Naive thymus-derived CD4-positive, alpha-beta T cell (primary cell): ENCODE data around the gene ARMC7. TPM values are rescaled to one million over a fixed set of nuclear protein-coding genes. Genes with fewer than 3 reads are reported as not detected.
A peak's percentile ranks its signal among the peaks of the same experiment; 100 is the strongest.
"Not testable (repeated sequence)": the region's sequence is repeated elsewhere in the genome, so short reads cannot be mapped to it uniquely, and the experiment has no call there.

Source experiments
- ATAC-seq: fragments of 150-1000 bp; cut with Tn5 transposase; 2 replicates; pipeline ENCODE4 v1.10.0; 2021; ENCODE audit warnings: mild to moderate bottlenecking, moderate library complexity
- CTCF ChIA-PET: fragments of 350-600 bp; sonication (Branson Sonifier 250); formaldehyde crosslinking; loops from one replicate; lab custom pipeline; 2021; ENCODE audit warnings: antibody characterized with exemption; lab: Charles Lee
- POLR2A ChIA-PET: fragments of 350-600 bp; sonication (Branson Sonifier 250); formaldehyde crosslinking; loops from one replicate; lab custom pipeline; 2021; ENCODE audit warnings: antibody characterized with exemption, inconsistent platforms; lab: Charles Lee
- DNase-seq, 9 donors: peaks; one replicate each; pipeline versions ENCODE4 v3.0.0 to v3.0.0-alpha.2; 2020 to 2022; ENCODE audit warnings: mixed read lengths in 1 of 9
- H3K27ac ChIP-seq: one replicate; pipeline ENCODE4 v1.7.0; 2013; ENCODE audit warnings: mild to moderate bottlenecking, low read depth, low read length, moderate library complexity
- H3K27me3 ChIP-seq, 2 donors: one replicate each; pipeline ENCODE4 v1.7.0; 2013; ENCODE audit warnings: low read length in 2 of 2, mild to moderate bottlenecking in 2 of 2, moderate library complexity in 2 of 2; ENCODE audit not compliant: control insufficient read depth in 2 of 2, insufficient read depth in 2 of 2
- H3K36me3 ChIP-seq, 3 experiments: 1 replicate in 2 of 3; 2 replicates in 1 of 3; pipeline ENCODE4 v1.7.0; 2013; ENCODE audit warnings: low read length in 3 of 3, mild to moderate bottlenecking in 3 of 3, moderate library complexity in 1 of 3; ENCODE audit not compliant: insufficient read depth in 3 of 3, control insufficient read depth in 2 of 3
- H3K4me1 ChIP-seq, 2 donors: one replicate each; pipeline ENCODE4 v1.7.0; 2013; ENCODE audit warnings: low read length in 2 of 2, mild to moderate bottlenecking in 2 of 2, moderate library complexity in 1 of 2; ENCODE audit not compliant: control insufficient read depth in 2 of 2, insufficient read depth in 2 of 2
- H3K4me3 ChIP-seq: 2 replicates; pipeline ENCODE4 v1.7.0; 2013; ENCODE audit warnings: mild to moderate bottlenecking, low read length
- H3K9me3 ChIP-seq, 3 experiments: 1 replicate in 2 of 3; 2 replicates in 1 of 3; pipeline ENCODE4 v1.7.0; 2013; ENCODE audit warnings: low read length in 3 of 3; ENCODE audit not compliant: control insufficient read depth in 2 of 3
- H3K27ac Mint-ChIP-seq, 9 donors: one replicate each; pipeline ENCODE4 v1.8.0; 2020 to 2022; ENCODE audit warnings: mixed read lengths in 9 of 9, mild to moderate bottlenecking in 8 of 9, moderate library complexity in 5 of 9, inconsistent platforms in 2 of 9
- H3K27me3 Mint-ChIP-seq, 5 donors: one replicate each; pipeline ENCODE4 v1.8.0; 2021 to 2022; ENCODE audit warnings: mixed read lengths in 5 of 5, mild to moderate bottlenecking in 1 of 5
- H3K36me3 Mint-ChIP-seq, 5 donors: one replicate each; pipeline ENCODE4 v1.8.0; 2020 to 2022; ENCODE audit warnings: mixed read lengths in 5 of 5, mild to moderate bottlenecking in 3 of 5, inconsistent platforms in 1 of 5
- H3K4me1 Mint-ChIP-seq, 7 donors: one replicate each; pipeline ENCODE4 v1.8.0; 2020 to 2022; ENCODE audit warnings: mixed read lengths in 7 of 7, mild to moderate bottlenecking in 3 of 7, inconsistent platforms in 1 of 7
- H3K4me3 Mint-ChIP-seq, 10 donors: one replicate each; pipeline ENCODE4 v1.8.0; 2020 to 2022; ENCODE audit warnings: mild to moderate bottlenecking in 10 of 10, mixed read lengths in 10 of 10, moderate library complexity in 6 of 10, inconsistent platforms in 2 of 10
- H3K9me3 Mint-ChIP-seq, 11 donors: one replicate each; pipeline ENCODE4 v1.8.0; 2020 to 2022; ENCODE audit warnings: mixed read lengths in 11 of 11, mild to moderate bottlenecking in 4 of 11, inconsistent platforms in 1 of 11, moderate library complexity in 1 of 11
- intact Hi-C, 2 donors: fragments of 100-400 bp; cut with micrococcal nuclease; formaldehyde crosslinking; loops; one replicate each; pipeline ENCODE4 v1.15.1; 2023
- polyA plus RNA-seq, 2 donors: library from polyadenylated mRNA; unstranded; fragments of 300-500 nt; fragmentation: Illumina TruSeq; gene quantifications; one replicate each; pipeline ENCODE4 v1.2.3, GENCODE V29; 2021
- total RNA-seq, 6 experiments: library from RNA in 5 of 6; stranded (reverse) in 5 of 6; gene quantifications; 1 replicate in 5 of 6; 2 replicates in 1 of 6; pipeline ENCODE4 v1.2.3 and lab custom pipeline; 2021 to 2026

ARMC7 gene
- total and polyA plus RNA-seq, 7 experiments from 2014 or later = 1.8 to 18.9 (median 10.5) TPM

DNA sequence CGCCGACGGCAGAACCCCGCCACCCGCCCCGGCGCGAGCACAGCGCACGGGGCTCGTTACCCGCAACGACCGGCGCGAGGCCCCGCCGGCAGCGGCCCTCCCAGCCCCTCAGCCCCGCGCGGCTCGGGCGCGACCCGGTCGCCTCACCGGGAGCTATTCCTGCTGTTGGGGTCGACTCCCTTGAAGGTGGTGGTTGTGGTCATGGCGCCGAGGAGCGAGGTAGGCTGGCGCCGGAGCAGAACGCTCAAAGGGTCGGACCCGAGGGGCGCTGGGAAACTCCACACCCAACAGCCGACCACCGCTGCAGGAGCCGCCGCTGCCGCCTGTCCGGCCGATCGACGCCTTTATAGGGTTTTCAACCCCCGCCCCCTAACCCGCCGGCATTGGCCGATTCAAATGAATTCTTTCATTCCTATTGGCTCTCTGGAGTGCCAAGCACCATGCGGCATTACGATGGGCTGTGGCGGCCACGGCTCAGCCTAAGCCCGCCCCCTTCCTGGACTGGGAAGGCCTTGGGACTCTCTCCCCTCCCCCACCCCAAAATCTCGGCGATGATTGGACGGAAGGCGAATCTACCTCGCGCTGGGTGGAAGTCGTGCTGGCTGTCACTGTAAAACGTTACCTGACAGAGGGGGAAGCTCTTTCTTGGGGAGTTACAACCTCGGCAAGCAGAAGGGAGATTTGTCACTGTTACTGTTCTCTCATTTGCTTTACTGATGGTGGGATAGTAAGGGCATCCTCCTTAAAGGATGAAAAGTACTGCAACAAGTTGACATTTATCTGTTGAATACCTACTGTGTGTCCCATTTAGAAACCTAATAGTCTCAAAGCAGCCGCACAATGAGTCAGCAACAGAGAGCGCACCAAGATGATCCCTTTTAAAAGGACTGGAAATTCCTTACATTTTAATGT lies 44.7 kb downstream of the ARMC7 start, which contains the start of gene JPT1:
TSS of gene JPT1 (minus strand) at position 318 of the 912 bp plus-strand sequence. CDS start at position 203, 115 bp downstream.
- ChIA-PET CTCF (interaction anchor here (0.5 kb wide), 1 partner anchor 26 kb away, joined by 3 read pairs; no protein-coding TSS in a partner anchor), POLR2A (interaction anchor here (0.6 to 2.5 kb wide), 13 partner anchors 8 to 135 kb away, joined by 3 to 8 read pairs (median 3); partner anchors contain the start of genes NT5C, SLC16A5 and SLC25A19)
- Histone ChIP-seq H3K9me3 (no peaks in the 10 kb centered on the region), H3K27me3 (no peaks in the 10 kb centered on the region), H3K4me3 (peak within 1 kb of the TSS; percentile 84), H3K36me3 (peaks cover 0 to 6% (median 0%) of the 10 kb centered on the region in 3 experiments), H3K4me1 (peaks cover 0 to 18% of the 10 kb centered on the region in 2 donors), H3K27ac (peak within 1 kb of the TSS; percentile 80)
- Mint-ChIP-seq H3K9me3 (peaks cover 0 to 5% (median 0%) of the 10 kb centered on the region in 11 donors), H3K4me3 (peak within 1 kb of the TSS; percentile 88 to 98 (median 94)), H3K27me3 (no peaks in the 10 kb centered on the region), H3K36me3 (peaks cover 0 to 11% (median 0%) of the 10 kb centered on the region in 5 donors), H3K4me1 (peaks cover 11 to 39% (median 36%) of the 10 kb centered on the region in 7 donors), H3K27ac (peak within 1 kb of the TSS; percentile 78 to 96 (median 92))
- intact Hi-C loops = loop anchor here (1.0 kb wide), 11 partner anchors 11 to 281 kb away; partner anchors contain the start of genes NT5C (in 2 of the 2), SLC25A19 (in 2 of the 2), ARMC7 (in 1 of the 2) and GGA3 (in 1 of the 2)
- DNase-seq (peak; percentile 82 to 98 (median 96)), ATAC-seq (peak; percentile 100)

DNA sequence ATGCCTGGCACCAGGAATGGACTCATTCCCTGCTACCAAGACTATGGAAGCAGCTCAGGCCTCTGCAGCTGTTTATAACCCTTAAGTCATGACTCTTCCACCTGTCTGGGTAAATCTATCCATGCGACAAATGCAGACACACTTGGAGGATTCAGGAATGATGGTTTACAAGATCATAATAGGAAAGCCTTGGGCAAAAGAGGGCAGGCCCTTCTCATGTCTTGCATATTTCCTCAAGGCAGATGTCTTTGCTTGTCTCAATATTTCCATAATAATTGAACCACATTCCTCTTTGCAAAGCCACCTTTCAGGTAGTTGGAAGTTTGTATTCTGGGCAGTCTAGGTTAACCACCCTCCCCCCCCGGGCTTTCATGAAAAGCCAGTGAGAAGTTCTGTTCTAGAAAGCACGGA lies 45.4 kb downstream of the ARMC7 start:
- H3K4me3 Mint-ChIP-seq = peak overlapping the region in 9 of 10 donors; percentile 49 to 96 (median 92)
- no peak for ATAC-seq
- Histone ChIP-seq H3K9me3 (no peaks in the 10 kb centered on the region), H3K27me3 (no peaks in the 10 kb centered on the region), H3K27ac (peak overlapping the region; percentile 80), H3K4me3 (no peak overlapping the region), H3K36me3 (peaks cover 0 to 6% (median 0%) of the 10 kb centered on the region in 3 experiments), H3K4me1 (peaks cover 0 to 18% of the 10 kb centered on the region in 2 donors)
- H3K9me3 Mint-ChIP-seq = peaks cover 0 to 5% (median 0%) of the 10 kb centered on the region in 11 donors
- no peaks in the 10 kb centered on the region for H3K27me3 Mint-ChIP-seq
- ChIA-PET POLR2A (interaction anchor here (1.0 to 2.5 kb wide), 10 partner anchors 8 to 118 kb away, joined by 3 to 8 read pairs (median 5); partner anchors contain the start of genes NT5C and SLC16A5), CTCF (no interaction called here)
- peak in 1 of 9 donors; percentile 5 for DNase-seq
- peak overlapping the region in 8 of 9 donors; percentile 83 to 96 (median 91) for H3K27ac Mint-ChIP-seq
- H3K4me1 Mint-ChIP-seq = peaks cover 11 to 34% (median 31%) of the 10 kb centered on the region in 7 donors
- H3K36me3 Mint-ChIP-seq = peaks cover 0 to 7% (median 0%) of the 10 kb centered on the region in 5 donors
- intact Hi-C loops = no loop called here

DNA sequence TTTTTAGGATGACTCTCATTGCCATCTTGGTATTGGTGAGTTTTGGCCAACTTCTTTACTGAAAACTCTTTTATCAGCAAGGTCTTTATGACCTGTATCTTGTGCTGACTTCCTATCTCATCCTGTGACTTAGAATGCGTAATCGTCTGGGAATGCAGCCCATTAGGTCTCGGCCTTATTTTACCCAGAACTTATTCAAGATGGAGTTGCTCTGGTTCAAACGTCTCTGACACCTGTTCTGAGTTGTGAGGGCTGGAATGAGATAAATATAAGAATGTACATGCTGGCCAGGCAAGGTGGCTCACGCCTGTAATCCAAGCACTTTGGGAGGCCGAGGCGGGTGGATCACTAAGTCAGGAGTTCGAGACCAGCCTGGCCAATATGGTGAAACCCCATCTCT lies 48.7 kb downstream of the ARMC7 start:
- intact Hi-C loops, H3K27ac ChIP-seq, H3K4me1 ChIP-seq, H3K27me3 Mint-ChIP-seq, H3K36me3 ChIP-seq, H3K36me3 Mint-ChIP-seq, H3K4me3 ChIP-seq, ATAC-seq, H3K27ac Mint-ChIP-seq, DNase-seq, H3K9me3 Mint-ChIP-seq, H3K27me3 ChIP-seq, H3K4me3 Mint-ChIP-seq, H3K9me3 ChIP-seq: not testable (repeated sequence)
- CTCF ChIA-PET = interaction anchor here (0.6 kb wide), 2 partner anchors 14 to 27 kb away, joined by 4 to 8 read pairs; no protein-coding TSS in a partner anchor
- peaks cover 0 to 18% (median 15%) of the 10 kb centered on the region in 7 donors for H3K4me1 Mint-ChIP-seq
- POLR2A ChIA-PET = interaction anchor here (1.0 kb wide), 1 partner anchor 184 kb away, joined by 3 read pairs; no protein-coding TSS in a partner anchor

DNA sequence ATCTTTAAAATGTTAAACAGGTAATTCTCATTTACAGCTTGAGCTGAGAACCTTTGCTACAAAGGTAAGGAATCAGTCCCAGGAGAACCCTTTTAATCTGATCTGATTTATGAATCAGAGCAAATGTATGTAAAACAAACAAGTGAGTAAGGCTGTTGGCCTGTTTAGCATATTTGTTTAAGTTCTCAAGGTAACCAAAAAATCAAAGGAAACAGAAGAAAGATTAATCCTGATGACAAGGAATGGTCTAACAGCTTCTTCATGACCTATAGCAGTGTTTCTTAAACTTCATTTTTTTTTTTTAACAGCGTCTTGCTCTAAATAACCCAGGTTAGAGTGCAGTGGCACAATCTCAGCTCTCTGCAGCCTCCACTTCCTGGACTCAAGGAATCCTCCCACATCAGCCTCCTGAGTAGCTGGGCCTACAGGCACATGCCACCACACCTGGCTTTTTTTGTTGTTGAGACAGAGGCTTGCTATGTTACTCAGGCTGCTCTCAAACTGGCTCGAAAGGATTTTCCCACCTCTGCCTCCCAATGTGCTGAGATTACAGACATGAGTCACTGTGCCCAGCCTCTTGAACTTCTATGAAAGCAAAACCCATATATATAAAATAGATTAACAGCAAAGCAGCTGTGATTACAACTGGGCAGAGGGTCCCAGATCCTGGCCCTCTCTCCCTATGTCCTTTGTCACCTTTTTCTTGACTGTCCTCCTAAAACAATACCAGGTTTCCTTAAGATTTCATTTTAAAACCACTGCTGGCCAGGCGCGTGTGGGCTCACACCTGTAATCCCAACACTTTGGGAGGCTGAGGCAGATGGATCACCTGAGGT lies 49.6 kb downstream of the ARMC7 start:
- CTCF ChIA-PET = interaction anchor here (0.6 kb wide), 1 partner anchor 267 kb away, joined by 9 read pairs; no protein-coding TSS in a partner anchor

DNA sequence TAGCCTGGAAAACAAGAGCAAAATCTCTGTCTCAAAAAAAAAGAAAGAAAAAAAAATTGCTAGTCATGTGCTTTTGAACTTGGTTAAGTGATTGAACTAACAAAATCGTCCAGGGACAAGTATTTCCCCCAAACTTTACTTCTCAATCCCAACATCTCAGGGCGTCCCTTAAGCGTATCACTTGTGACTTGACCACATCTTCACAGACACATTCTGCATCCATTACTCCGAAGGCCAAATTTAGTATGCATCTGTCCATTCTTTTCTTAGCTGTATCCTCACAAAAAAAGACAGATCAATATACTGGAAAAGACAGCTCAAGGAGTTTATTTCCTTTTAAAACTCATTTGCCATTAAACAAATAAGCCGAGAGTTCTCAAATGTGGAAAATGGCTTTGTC lies 50.4 kb downstream of the ARMC7 start:
- Histone ChIP-seq H3K4me3 (no peak overlapping the region), H3K4me1 (peaks cover 0 to 2% of the 10 kb centered on the region in 2 donors), H3K9me3 (no peaks in the 10 kb centered on the region), H3K36me3 (peaks cover 0 to 3% (median 0%) of the 10 kb centered on the region in 3 experiments), H3K27me3 (no peaks in the 10 kb centered on the region), H3K27ac (no peak overlapping the region)
- DNase-seq (no peak), ATAC-seq (no peak)
- ChIA-PET POLR2A (interaction anchor here (0.6 to 1.2 kb wide), 3 partner anchors 46 to 482 kb away, joined by 3 read pairs; no protein-coding TSS in a partner anchor), CTCF (interaction anchor here (0.6 kb wide), 1 partner anchor 167 kb away, joined by 3 read pairs; no protein-coding TSS in a partner anchor)
- Mint-ChIP-seq H3K36me3 (peaks cover 0 to 4% (median 0%) of the 10 kb centered on the region in 5 donors), H3K9me3 (no peaks in the 10 kb centered on the region), H3K4me1 (peaks cover 0 to 8% (median 5%) of the 10 kb centered on the region in 7 donors), H3K27me3 (no peaks in the 10 kb centered on the region), H3K4me3 (no peak overlapping the region), H3K27ac (peak overlapping the region in 2 of 9 donors; percentile 37 to 38)
- intact Hi-C loops = no loop called here

More for the DNA sequence above, 49.6 kb downstream of the ARMC7 start:
- H3K27ac ChIP-seq = no peak overlapping the region
- H3K9me3 ChIP-seq = no peaks in the 10 kb centered on the region
- POLR2A ChIA-PET = interaction anchor here (0.6 to 1.2 kb wide), 6 partner anchors 10 to 1581 kb away, joined by 3 to 7 read pairs (median 3); no protein-coding TSS in a partner anchor
- H3K4me3 ChIP-seq = no peak overlapping the region
- DNase-seq (no peak), ATAC-seq (no peak)
- H3K36me3 Mint-ChIP-seq = peaks cover 0 to 4% (median 0%) of the 10 kb centered on the region in 5 donors
- H3K4me3 Mint-ChIP-seq = no peak overlapping the region
- peaks cover 0 to 3% (median 0%) of the 10 kb centered on the region in 3 experiments for H3K36me3 ChIP-seq
- H3K27ac Mint-ChIP-seq = peak overlapping the region in 2 of 9 donors; percentile 12 to 32
- H3K27me3 ChIP-seq = no peaks in the 10 kb centered on the region
- peaks cover 0 to 3% (median 0%) of the 10 kb centered on the region in 11 donors for H3K9me3 Mint-ChIP-seq
- peaks cover 0 to 9% of the 10 kb centered on the region in 2 donors for H3K4me1 ChIP-seq
- no peaks in the 10 kb centered on the region for H3K27me3 Mint-ChIP-seq
- intact Hi-C loops = no loop called here
- peaks cover 0 to 16% (median 13%) of the 10 kb centered on the region in 7 donors for H3K4me1 Mint-ChIP-seq
